ENCODE data around the gene SBNO2. TPM values are rescaled to one million over a fixed set of nuclear protein-coding genes. Genes with fewer than 3 reads are reported as not detected.

Gene SBNO2
- total and polyA plus RNA-seq, 2 experiments from 2014 or later: 6.9 to 35.4 TPM

DNA sequence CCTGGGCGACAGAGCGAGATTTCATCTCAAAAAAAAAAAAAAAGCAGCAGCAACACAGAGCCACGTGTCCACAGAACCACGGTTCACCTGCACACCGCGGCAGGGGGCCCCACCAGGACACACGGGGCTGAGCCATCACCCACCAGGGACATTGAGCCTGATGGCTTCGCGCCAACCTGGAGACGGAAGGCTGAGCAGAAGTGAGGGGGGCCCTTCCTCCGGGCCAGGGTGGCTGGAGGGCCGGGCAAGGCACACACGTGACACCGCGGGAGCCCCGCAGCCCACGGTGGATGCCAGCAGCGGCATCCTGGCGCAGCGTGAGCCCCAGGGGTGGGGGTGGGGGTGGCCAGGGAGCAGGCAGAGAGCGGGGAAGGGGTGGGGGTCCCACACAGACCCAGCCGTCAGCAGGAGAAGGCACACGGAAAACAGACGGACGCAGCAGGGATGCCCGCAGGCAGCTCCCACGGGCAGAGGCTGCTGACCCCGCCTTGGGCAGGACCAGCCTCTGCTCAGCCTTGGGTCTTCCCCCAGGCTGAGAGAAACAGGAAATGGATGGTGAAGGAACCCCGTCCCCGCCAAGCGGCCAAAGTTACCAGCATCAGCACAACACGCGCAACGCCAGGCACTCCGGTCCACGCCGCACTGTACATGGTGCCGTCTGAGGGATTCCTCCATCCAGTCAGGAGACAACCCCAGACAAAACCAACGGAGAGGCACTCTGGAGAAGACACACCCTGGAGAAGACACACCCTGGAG is 33.6 kb downstream of the SBNO2 start:
- Histone ChIP-seq H3K79me2 (replicated peaks; ENCODE audit: insufficient read depth) (no peaks in the 10 kb centered on the region), H4K20me1 (replicated peaks; ENCODE audit: insufficient read depth) (peaks cover 4% of the 10 kb centered on the region; the same call in 1 of the 2 replicates), H3K4me2 (no peak overlapping the region), H3K4me3 (no peak overlapping the region), H3F3A (replicated peaks; ENCODE audit: low read depth) (no peaks in the 10 kb centered on the region; the same call in 1 of the 2 replicates), H3K27ac (ENCODE audit: low read depth) (no peak overlapping the region), H3K4me1 (ENCODE audit: insufficient read depth) (no peaks in the 10 kb centered on the region), H3K36me3 (ENCODE audit: insufficient read depth) (peaks cover 3% of the 10 kb centered on the region; the same call in 1 of the 2 replicates), H3K27me3 (ENCODE audit: insufficient read depth) (no peaks in the 10 kb centered on the region), H2AFZ (no peak overlapping the region), H3K9me2 (ENCODE audit: insufficient read depth) (no peaks in the 10 kb centered on the region)
- H3K27ac Mint-ChIP-seq: no peak overlapping the region; the same call in 1 of the 2 replicates
- H3K36me3 Mint-ChIP-seq (ENCODE audit: low read depth): peaks cover 33% of the 10 kb centered on the region
- H3K27me3 Mint-ChIP-seq (ENCODE audit: insufficient read depth, low read depth, poor library complexity): peaks cover 21% of the 10 kb centered on the region
- H3K9me3 Mint-ChIP-seq: peaks cover 4% of the 10 kb centered on the region; the same call in 1 of the 3 replicates
- ATAC-seq (no peak), DNase-seq (ENCODE audit: low spot score) (no peak)
- H3K4me1 Mint-ChIP-seq: peaks cover 13% of the 10 kb centered on the region
- TF ChIP-seq, protein P1, sequence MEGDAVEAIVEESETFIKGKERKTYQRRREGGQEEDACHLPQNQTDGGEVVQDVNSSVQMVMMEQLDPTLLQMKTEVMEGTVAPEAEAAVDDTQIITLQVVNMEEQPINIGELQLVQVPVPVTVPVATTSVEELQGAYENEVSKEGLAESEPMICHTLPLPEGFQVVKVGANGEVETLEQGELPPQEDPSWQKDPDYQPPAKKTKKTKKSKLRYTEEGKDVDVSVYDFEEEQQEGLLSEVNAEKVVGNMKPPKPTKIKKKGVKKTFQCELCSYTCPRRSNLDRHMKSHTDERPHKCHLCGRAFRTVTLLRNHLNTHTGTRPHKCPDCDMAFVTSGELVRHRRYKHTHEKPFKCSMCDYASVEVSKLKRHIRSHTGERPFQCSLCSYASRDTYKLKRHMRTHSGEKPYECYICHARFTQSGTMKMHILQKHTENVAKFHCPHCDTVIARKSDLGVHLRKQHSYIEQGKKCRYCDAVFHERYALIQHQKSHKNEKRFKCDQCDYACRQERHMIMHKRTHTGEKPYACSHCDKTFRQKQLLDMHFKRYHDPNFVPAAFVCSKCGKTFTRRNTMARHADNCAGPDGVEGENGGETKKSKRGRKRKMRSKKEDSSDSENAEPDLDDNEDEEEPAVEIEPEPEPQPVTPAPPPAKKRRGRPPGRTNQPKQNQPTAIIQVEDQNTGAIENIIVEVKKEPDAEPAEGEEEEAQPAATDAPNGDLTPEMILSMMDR (conservative IDR thresholded peaks at IDR 0.05; ENCODE audit: low read depth in 2 of 2): no peak
- TF ChIP-seq POLR2AphosphoS5 (IDR thresholded peaks at IDR 0.05; ENCODE audit: low read depth): no peak
- TF ChIP-seq JUNB (IDR thresholded peaks at IDR 0.05; ENCODE audit: unreplicated experiment): no peak
- TF ChIP-seq ZNF331 (CRISPR knock-in tag; IDR thresholded peaks at IDR 0.05; ENCODE audit: low read depth): no peak
- TF ChIP-seq, protein P2, sequence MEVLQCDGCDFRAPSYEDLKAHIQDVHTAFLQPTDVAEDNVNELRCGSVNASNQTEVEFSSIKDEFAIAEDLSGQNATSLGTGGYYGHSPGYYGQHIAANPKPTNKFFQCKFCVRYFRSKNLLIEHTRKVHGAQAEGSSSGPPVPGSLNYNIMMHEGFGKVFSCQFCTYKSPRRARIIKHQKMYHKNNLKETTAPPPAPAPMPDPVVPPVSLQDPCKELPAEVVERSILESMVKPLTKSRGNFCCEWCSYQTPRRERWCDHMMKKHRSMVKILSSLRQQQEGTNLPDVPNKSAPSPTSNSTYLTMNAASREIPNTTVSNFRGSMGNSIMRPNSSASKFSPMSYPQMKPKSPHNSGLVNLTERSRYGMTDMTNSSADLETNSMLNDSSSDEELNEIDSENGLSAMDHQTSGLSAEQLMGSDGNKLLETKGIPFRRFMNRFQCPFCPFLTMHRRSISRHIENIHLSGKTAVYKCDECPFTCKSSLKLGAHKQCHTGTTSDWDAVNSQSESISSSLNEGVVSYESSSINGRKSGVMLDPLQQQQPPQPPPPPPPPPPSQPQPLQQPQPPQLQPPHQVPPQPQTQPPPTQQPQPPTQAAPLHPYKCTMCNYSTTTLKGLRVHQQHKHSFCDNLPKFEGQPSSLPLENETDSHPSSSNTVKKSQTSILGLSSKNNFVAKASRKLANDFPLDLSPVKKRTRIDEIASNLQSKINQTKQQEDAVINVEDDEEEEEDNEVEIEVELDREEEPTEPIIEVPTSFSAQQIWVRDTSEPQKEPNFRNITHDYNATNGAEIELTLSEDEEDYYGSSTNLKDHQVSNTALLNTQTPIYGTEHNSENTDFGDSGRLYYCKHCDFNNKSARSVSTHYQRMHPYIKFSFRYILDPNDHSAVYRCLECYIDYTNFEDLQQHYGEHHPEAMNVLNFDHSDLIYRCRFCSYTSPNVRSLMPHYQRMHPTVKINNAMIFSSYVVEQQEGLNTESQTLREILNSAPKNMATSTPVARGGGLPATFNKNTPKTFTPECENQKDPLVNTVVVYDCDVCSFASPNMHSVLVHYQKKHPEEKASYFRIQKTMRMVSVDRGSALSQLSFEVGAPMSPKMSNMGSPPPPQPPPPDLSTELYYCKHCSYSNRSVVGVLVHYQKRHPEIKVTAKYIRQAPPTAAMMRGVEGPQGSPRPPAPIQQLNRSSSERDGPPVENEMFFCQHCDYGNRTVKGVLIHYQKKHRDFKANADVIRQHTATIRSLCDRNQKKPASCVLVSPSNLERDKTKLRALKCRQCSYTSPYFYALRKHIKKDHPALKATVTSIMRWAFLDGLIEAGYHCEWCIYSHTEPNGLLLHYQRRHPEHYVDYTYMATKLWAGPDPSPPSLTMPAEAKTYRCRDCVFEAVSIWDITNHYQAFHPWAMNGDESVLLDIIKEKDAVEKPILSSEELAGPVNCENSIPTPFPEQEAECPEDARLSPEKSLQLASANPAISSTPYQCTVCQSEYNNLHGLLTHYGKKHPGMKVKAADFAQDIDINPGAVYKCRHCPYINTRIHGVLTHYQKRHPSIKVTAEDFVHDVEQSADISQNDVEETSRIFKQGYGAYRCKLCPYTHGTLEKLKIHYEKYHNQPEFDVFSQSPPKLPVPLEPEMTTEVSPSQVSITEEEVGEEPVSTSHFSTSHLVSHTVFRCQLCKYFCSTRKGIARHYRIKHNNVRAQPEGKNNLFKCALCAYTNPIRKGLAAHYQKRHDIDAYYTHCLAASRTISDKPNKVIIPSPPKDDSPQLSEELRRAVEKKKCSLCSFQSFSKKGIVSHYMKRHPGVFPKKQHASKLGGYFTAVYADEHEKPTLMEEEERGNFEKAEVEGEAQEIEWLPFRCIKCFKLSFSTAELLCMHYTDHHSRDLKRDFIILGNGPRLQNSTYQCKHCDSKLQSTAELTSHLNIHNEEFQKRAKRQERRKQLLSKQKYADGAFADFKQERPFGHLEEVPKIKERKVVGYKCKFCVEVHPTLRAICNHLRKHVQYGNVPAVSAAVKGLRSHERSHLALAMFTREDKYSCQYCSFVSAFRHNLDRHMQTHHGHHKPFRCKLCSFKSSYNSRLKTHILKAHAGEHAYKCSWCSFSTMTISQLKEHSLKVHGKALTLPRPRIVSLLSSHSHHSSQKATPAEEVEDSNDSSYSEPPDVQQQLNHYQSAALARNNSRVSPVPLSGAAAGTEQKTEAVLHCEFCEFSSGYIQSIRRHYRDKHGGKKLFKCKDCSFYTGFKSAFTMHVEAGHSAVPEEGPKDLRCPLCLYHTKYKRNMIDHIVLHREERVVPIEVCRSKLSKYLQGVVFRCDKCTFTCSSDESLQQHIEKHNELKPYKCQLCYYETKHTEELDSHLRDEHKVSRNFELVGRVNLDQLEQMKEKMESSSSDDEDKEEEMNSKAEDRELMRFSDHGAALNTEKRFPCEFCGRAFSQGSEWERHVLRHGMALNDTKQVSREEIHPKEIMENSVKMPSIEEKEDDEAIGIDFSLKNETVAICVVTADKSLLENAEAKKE (CRISPR knock-in tag; IDR thresholded peaks at IDR 0.05): no peak
- TF ChIP-seq, protein P3, sequence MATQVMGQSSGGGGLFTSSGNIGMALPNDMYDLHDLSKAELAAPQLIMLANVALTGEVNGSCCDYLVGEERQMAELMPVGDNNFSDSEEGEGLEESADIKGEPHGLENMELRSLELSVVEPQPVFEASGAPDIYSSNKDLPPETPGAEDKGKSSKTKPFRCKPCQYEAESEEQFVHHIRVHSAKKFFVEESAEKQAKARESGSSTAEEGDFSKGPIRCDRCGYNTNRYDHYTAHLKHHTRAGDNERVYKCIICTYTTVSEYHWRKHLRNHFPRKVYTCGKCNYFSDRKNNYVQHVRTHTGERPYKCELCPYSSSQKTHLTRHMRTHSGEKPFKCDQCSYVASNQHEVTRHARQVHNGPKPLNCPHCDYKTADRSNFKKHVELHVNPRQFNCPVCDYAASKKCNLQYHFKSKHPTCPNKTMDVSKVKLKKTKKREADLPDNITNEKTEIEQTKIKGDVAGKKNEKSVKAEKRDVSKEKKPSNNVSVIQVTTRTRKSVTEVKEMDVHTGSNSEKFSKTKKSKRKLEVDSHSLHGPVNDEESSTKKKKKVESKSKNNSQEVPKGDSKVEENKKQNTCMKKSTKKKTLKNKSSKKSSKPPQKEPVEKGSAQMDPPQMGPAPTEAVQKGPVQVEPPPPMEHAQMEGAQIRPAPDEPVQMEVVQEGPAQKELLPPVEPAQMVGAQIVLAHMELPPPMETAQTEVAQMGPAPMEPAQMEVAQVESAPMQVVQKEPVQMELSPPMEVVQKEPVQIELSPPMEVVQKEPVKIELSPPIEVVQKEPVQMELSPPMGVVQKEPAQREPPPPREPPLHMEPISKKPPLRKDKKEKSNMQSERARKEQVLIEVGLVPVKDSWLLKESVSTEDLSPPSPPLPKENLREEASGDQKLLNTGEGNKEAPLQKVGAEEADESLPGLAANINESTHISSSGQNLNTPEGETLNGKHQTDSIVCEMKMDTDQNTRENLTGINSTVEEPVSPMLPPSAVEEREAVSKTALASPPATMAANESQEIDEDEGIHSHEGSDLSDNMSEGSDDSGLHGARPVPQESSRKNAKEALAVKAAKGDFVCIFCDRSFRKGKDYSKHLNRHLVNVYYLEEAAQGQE (IDR thresholded peaks at IDR 0.05; ENCODE audit: unreplicated experiment): no peak
- TF ChIP-seq CREB1 (CRISPR knock-in tag; IDR thresholded peaks at IDR 0.05; ENCODE audit: low read depth): no peak
- TF ChIP-seq STAT1 (IDR thresholded peaks at IDR 0.05; ENCODE audit: unreplicated experiment): no peak
- no peak for TF ChIP-seq EZH2 (IDR thresholded peaks at IDR 0.05; ENCODE audit: low read depth, unreplicated experiment)
- TF ChIP-seq, protein P4, sequence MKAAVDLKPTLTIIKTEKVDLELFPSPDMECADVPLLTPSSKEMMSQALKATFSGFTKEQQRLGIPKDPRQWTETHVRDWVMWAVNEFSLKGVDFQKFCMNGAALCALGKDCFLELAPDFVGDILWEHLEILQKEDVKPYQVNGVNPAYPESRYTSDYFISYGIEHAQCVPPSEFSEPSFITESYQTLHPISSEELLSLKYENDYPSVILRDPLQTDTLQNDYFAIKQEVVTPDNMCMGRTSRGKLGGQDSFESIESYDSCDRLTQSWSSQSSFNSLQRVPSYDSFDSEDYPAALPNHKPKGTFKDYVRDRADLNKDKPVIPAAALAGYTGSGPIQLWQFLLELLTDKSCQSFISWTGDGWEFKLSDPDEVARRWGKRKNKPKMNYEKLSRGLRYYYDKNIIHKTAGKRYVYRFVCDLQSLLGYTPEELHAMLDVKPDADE (IDR thresholded peaks at IDR 0.05): no peak
- TF ChIP-seq NANOG (IDR thresholded peaks at IDR 0.05; ENCODE audit: borderline replicate concordance): no peak
- no peak for TF ChIP-seq ZNF114 (CRISPR knock-in tag; IDR thresholded peaks at IDR 0.05)
- TF ChIP-seq EZH2phosphoT487 (IDR thresholded peaks at IDR 0.05; ENCODE audit: unreplicated experiment): no peak
- no peak overlapping the region for H3K4me3 Mint-ChIP-seq

Data from GM23338 (cell line).